BLaER1 treated with 17β-estradiol and CSF1 and Interleukin-3, amounts not matched to agents 10 nM and 100 nM (cell line): ENCODE data around the gene NUMB.

ENCODE experiments used
- H3K27ac ChIP-seq, 11 experiments: shearing (Covaris generic); formaldehyde crosslinking; 2 replicates each; pipeline ENCODE4 v1.8.1; 2022
- H3K27me3 ChIP-seq, 11 experiments: shearing (Covaris generic); formaldehyde crosslinking; 2 replicates each; pipeline ENCODE4 v1.8.1; 2022
- H3K36me3 ChIP-seq, 11 experiments: shearing (Covaris generic); formaldehyde crosslinking; 2 replicates each; pipeline ENCODE4 v1.8.1; 2022
- H3K4me1 ChIP-seq, 10 experiments: shearing (Covaris generic); formaldehyde crosslinking; 2 replicates each; pipeline ENCODE4 v1.8.1; 2022
- H3K4me2 ChIP-seq, 11 experiments: shearing (Covaris generic); formaldehyde crosslinking; 2 replicates each; pipeline ENCODE4 v1.8.1; 2022
- H3K4me3 ChIP-seq, 10 experiments: shearing (Covaris generic); formaldehyde crosslinking; 2 replicates each; pipeline ENCODE4 v1.8.1; 2022
- H3K9ac ChIP-seq, 11 experiments: shearing (Covaris generic); formaldehyde crosslinking; 2 replicates each; pipeline ENCODE4 v1.8.1; 2022
- H3K9me3 ChIP-seq, 11 experiments: shearing (Covaris generic); formaldehyde crosslinking; replicated peaks in 1 of 11; 2 replicates each; pipeline ENCODE4 v1.8.1; 2022
- H4K20me1 ChIP-seq, 11 experiments: shearing (Covaris generic); formaldehyde crosslinking; 2 replicates each; pipeline ENCODE4 v1.8.1; 2022
- Cebpa-rat ChIP-seq, 11 experiments: shearing (Covaris generic); IDR thresholded peaks; 2 replicates each; pipeline ENCODE4 v1.8.1; 2022

Gene NUMB

DNA sequence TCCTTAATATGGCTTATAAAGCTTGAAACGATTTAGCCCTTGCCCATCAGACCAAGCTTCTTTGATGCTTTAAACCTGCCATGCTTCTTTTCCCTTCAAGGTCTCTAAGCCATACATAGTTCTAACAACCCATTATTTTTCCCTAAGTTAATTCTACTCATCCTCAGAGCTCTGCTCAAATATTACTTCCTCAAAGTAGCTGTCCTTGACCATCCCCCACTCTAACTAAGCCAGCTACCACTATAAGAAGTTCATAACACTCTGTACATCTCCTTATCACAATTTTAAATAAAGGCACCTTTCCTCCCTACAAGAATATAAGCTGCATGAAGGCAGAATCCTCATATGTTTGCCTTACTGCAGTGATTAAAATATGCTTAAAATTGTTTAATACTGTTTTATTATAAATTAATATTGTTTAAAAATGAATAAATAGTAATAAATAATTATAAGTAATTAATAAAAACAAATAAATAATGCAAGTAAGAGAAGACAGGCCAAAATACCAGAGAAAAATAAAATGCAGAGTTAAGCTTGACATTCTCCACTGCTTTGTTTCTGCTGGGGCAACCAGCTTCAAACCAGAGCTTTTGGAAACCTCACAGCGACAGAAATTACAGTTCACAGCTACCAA is 76.8 kb downstream of the NUMB start:
- no peak overlapping the region for H3K9ac ChIP-seq
- peaks cover 0 to 34% (median 15%) of the 10 kb centered on the region in 10 experiments; a peak in 16 of 20 replicates for H3K4me1 ChIP-seq
- H3K9me3 ChIP-seq: peaks cover 0 to 42% (median 28%) of the 10 kb centered on the region in 11 experiments; a peak in 18 of 22 replicates
- H3K27ac ChIP-seq: no peak overlapping the region
- peaks cover 0 to 99% (median 49%) of the 10 kb centered on the region in 11 experiments; a peak in 13 of 22 replicates for H4K20me1 ChIP-seq
- no peak overlapping the region for H3K4me3 ChIP-seq
- H3K4me2 ChIP-seq: peak overlapping the region in 5 of 11 experiments; percentile 19 to 64 (median 36); a peak in 8 of 22 replicates
- H3K36me3 ChIP-seq: peaks cover 17 to 94% (median 38%) of the 10 kb centered on the region in 11 experiments; a peak in 21 of 22 replicates
- no peak for TF ChIP-seq Cebpa-rat (IDR thresholded peaks at IDR 0.05)
- H3K27me3 ChIP-seq: no peaks in the 10 kb centered on the region

DNA sequence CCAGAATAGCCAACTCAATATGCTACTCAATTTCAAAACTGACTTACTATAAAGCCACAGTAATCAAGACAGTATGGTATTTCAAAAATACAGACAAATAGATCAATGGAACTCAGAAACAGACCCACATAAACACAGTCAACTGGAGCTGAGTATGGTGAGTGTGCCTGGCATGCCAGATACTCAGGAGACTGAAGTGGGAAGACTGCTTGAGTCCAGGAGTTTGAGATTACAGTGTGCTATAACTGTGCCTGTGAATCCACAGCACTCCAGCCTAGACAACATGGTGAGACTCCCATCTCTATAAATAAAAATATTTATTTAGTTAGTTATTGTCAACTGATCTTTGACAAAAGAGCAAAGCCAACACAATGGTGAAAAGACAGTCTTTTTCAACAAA is 81.8 kb downstream of the NUMB start:
- Histone ChIP-seq H3K9ac (no peak overlapping the region), H3K9me3 (0 out of 22 replicates have a peak, but pooled peaks cover 0 to 4% (median 0%) of the 10 kb centered on the region in 11 experiments), H4K20me1 (peaks cover 10 to 98% (median 73%) of the 10 kb centered on the region in 11 experiments; a peak in 19 of 22 replicates), H3K27ac (0 out of 22 replicates have a peak overlapping the region, but pooled peaks of 1 of the 11 experiments have one; percentile 2), H3K4me3 (no peak overlapping the region), H3K4me1 (peaks cover 0 to 54% (median 5%) of the 10 kb centered on the region in 10 experiments; a peak in 10 of 20 replicates), H3K36me3 (peaks cover 4 to 83% (median 26%) of the 10 kb centered on the region in 11 experiments; a peak in 19 of 22 replicates), H3K4me2 (peak overlapping the region in 2 of 11 experiments; percentile 46 to 50; a peak in 4 of 22 replicates), H3K27me3 (no peaks in the 10 kb centered on the region)
- no peak for TF ChIP-seq Cebpa-rat (IDR thresholded peaks at IDR 0.05)

DNA sequence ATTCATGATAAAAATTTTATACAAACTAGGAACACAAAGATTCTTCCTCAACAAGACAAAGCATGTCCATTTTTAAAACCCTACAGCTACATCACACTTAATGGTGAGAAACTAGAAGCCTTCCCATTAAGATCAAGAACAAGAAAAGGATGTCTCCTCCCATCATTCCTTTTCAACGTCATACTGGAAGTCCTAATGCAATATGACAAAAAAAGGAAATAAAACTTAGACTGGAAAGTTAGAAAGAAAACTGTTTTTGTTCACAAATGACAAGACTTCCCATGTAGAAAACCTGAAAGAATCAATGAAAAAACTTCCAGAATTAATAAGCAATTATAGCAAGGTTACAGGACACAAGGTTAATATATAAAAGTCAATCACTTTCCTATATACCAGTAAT is 82.5 kb downstream of the NUMB start:
- no peak overlapping the region for H3K27ac ChIP-seq
- TF ChIP-seq Cebpa-rat (IDR thresholded peaks at IDR 0.05): no peak
- H3K27me3 ChIP-seq: no peaks in the 10 kb centered on the region

GRCh38 chr14:73374218-73374617 is 84.1 kb downstream of the NUMB start:
- TF ChIP-seq Cebpa-rat (IDR thresholded peaks at IDR 0.05): no peak
- Histone ChIP-seq H3K9ac (no peak overlapping the region), H3K9me3 (0 out of 22 replicates have a peak, but pooled peaks cover 0 to 4% (median 0%) of the 10 kb centered on the region in 11 experiments), H3K4me3 (no peak overlapping the region), H3K27me3 (no peaks in the 10 kb centered on the region), H3K4me1 (peaks cover 0 to 63% (median 10%) of the 10 kb centered on the region in 10 experiments; a peak in 10 of 20 replicates), H3K36me3 (peaks cover 4 to 77% (median 21%) of the 10 kb centered on the region in 11 experiments; a peak in 19 of 22 replicates), H4K20me1 (peaks cover 10 to 98% (median 54%) of the 10 kb centered on the region in 11 experiments; a peak in 19 of 22 replicates), H3K4me2 (no peak overlapping the region), H3K27ac (no peak overlapping the region)

More for the DNA sequence above, 82.5 kb downstream of the NUMB start:
- no peak overlapping the region for H3K4me3 ChIP-seq
- peaks cover 4 to 88% (median 29%) of the 10 kb centered on the region in 11 experiments; a peak in 19 of 22 replicates for H3K36me3 ChIP-seq
- H3K9me3 ChIP-seq: 0 out of 22 replicates have a peak, but pooled peaks cover 0 to 4% (median 0%) of the 10 kb centered on the region in 11 experiments
- peaks cover 10 to 98% (median 68%) of the 10 kb centered on the region in 11 experiments; a peak in 19 of 22 replicates for H4K20me1 ChIP-seq
- H3K4me2 ChIP-seq: peak overlapping the region in 2 of 11 experiments; percentile 23 to 46; a peak in 2 of 22 replicates
- H3K9ac ChIP-seq: no peak overlapping the region
- H3K4me1 ChIP-seq: peaks cover 0 to 49% (median 0%) of the 10 kb centered on the region in 10 experiments; a peak in 6 of 20 replicates

DNA sequence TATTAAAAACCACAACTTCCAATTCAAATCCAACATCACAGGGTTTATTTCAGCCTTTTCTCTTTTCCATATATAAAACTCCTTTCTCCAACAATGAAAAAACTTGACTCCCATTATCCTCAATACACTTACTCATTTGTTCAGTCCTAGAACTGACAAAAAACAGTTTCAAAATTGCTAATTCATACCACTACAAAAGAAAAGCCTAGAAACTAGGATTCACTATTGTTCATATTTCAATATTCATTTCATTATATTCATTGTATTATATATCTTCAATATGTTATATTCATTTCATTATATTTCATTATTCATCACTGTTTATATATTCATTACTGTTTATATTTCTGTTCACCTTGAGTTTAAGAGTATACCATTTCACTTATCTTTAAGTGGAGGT is 85.8 kb downstream of the NUMB start:
- Histone ChIP-seq H4K20me1 (peaks cover 10 to 98% (median 45%) of the 10 kb centered on the region in 11 experiments; a peak in 19 of 22 replicates), H3K9me3 (0 out of 22 replicates have a peak, but pooled peaks cover 0 to 3% (median 0%) of the 10 kb centered on the region in 11 experiments), H3K27me3 (no peaks in the 10 kb centered on the region), H3K36me3 (peaks cover 4 to 73% (median 19%) of the 10 kb centered on the region in 11 experiments; a peak in 19 of 22 replicates), H3K4me2 (no peak overlapping the region), H3K4me1 (peaks cover 0 to 75% (median 13%) of the 10 kb centered on the region in 10 experiments; a peak in 10 of 20 replicates), H3K4me3 (no peak overlapping the region), H3K9ac (no peak overlapping the region), H3K27ac (no peak overlapping the region)
- TF ChIP-seq Cebpa-rat (IDR thresholded peaks at IDR 0.05): no peak

DNA sequence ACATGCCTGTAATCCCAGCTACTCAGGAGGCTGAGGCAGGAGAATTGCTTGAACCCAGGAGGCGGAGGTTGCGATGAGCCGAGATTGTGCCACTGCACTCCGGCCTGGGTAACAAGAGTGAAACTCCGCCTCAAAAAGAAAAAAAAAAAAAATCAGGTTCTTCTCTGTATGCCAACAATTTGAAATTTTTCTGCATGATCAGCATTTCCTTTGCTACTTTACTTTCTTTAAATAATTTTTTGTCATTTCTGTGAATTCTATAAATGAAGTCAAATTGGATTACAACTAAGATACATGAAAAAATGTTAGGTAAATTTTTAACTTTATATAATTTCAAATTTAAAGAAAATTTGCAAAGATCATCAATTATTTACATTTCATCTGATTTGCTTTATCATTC is 87.8 kb downstream of the NUMB start:
- Histone ChIP-seq H3K27ac (no peak overlapping the region), H3K4me2 (no peak overlapping the region), H4K20me1 (peaks cover 10 to 98% (median 44%) of the 10 kb centered on the region in 11 experiments; a peak in 19 of 22 replicates), H3K9ac (no peak overlapping the region), H3K27me3 (no peaks in the 10 kb centered on the region), H3K4me1 (peaks cover 0 to 56% (median 13%) of the 10 kb centered on the region in 10 experiments; a peak in 10 of 20 replicates), H3K9me3 (no peaks in the 10 kb centered on the region), H3K4me3 (no peak overlapping the region), H3K36me3 (peaks cover 0 to 75% (median 26%) of the 10 kb centered on the region in 11 experiments; a peak in 13 of 22 replicates)
- no peak for TF ChIP-seq Cebpa-rat (IDR thresholded peaks at IDR 0.05)

DNA sequence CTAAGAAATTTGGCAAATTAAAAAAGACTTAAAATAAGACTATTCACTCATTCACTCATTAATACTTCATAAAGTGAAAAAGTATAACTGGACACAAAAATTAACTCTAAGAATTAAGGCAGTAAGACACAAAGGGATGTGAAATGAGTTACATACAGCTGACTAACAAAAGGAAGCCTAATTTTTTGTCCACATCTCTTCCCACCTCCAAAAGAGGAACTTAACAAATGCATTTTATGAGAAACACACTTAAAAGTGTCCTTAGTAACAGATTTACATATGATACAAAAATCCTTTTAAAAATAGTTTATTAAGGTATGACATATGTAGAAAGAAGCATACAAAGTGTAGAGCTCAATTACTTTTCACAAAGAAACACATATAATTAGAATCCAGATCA is 88.9 kb downstream of the NUMB start:
- peak overlapping the region in 3 of 11 experiments; percentile 15 to 57 (median 33); a peak in 4 of 22 replicates for H3K27ac ChIP-seq
- no peaks in the 10 kb centered on the region for H3K27me3 ChIP-seq
- H3K36me3 ChIP-seq: peaks cover 0 to 76% (median 38%) of the 10 kb centered on the region in 11 experiments; a peak in 15 of 22 replicates
- H3K4me3 ChIP-seq: no peak overlapping the region
- H3K9me3 ChIP-seq: no peaks in the 10 kb centered on the region
- H3K4me1 ChIP-seq: peaks cover 0 to 48% (median 13%) of the 10 kb centered on the region in 10 experiments; a peak in 10 of 20 replicates
- no peak overlapping the region for H3K9ac ChIP-seq
- H3K4me2 ChIP-seq: peak overlapping the region in 5 of 11 experiments; percentile 6 to 56 (median 29); a peak in 6 of 22 replicates
- no peak for TF ChIP-seq Cebpa-rat (IDR thresholded peaks at IDR 0.05)
- H4K20me1 ChIP-seq: peaks cover 10 to 98% (median 48%) of the 10 kb centered on the region in 11 experiments; a peak in 18 of 22 replicates

- 0 out of 22 replicates have a peak overlapping the region, but pooled peaks of 1 of the 11 experiments have one; percentile 33 for H3K27ac ChIP-seq
- H3K9ac ChIP-seq: no peak overlapping the region
- no peak for TF ChIP-seq Cebpa-rat (IDR thresholded peaks at IDR 0.05)
- H3K4me2 ChIP-seq: peak overlapping the region in 3 of 11 experiments; percentile 26 to 56 (median 29); a peak in 3 of 22 replicates
- peaks cover 0 to 40% (median 13%) of the 10 kb centered on the region in 10 experiments; a peak in 10 of 20 replicates for H3K4me1 ChIP-seq
- no peaks in the 10 kb centered on the region for H3K27me3 ChIP-seq
- no peaks in the 10 kb centered on the region for H3K9me3 ChIP-seq
- peaks cover 3 to 98% (median 41%) of the 10 kb centered on the region in 11 experiments; a peak in 18 of 22 replicates for H4K20me1 ChIP-seq
- H3K4me3 ChIP-seq: no peak overlapping the region
- H3K36me3 ChIP-seq: peaks cover 0 to 76% (median 44%) of the 10 kb centered on the region in 11 experiments; a peak in 18 of 22 replicates
These were observed 89.7 kb downstream of the NUMB start for GRCh38 chr14:73368616-73369015.
